Activated naive CD8-positive, alpha-beta T cell (primary cell): ENCODE measurements around the gene PRSS27.

ENCODE experiments used
- H3K27ac Mint-ChIP-seq: one replicate; pipeline ENCODE4 v1.8.0; 2021; ENCODE audit warnings: mixed read lengths
- H3K27me3 Mint-ChIP-seq: one replicate; pipeline ENCODE4 v1.8.0; 2021; ENCODE audit warnings: mixed read lengths
- H3K36me3 Mint-ChIP-seq: one replicate; pipeline ENCODE4 v1.8.0; 2021; ENCODE audit warnings: mixed read lengths
- H3K4me1 Mint-ChIP-seq: one replicate; pipeline ENCODE4 v1.8.0; 2021; ENCODE audit warnings: low read depth, mixed read lengths
- H3K4me3 Mint-ChIP-seq: one replicate; pipeline ENCODE4 v1.8.0; 2021; ENCODE audit warnings: mild to moderate bottlenecking, mixed read lengths
- H3K9me3 Mint-ChIP-seq: one replicate; pipeline ENCODE4 v1.8.0; 2021; ENCODE audit warnings: low read depth, mixed read lengths

The PRSS27 gene

GRCh38 chr16:2756288-2757015 is 36.4 kb upstream of the PRSS27 start:
- no peaks in the 10 kb centered on the region for H3K9me3 Mint-ChIP-seq
- H3K27me3 Mint-ChIP-seq, result no peaks in the 10 kb centered on the region
- H3K4me1 Mint-ChIP-seq, result peaks cover 59% of the 10 kb centered on the region
- peak overlapping the region; percentile 22 for H3K27ac Mint-ChIP-seq
- H3K36me3 Mint-ChIP-seq, result peaks cover 36% of the 10 kb centered on the region
- H3K4me3 Mint-ChIP-seq, result peak overlapping the region; percentile 54

- Mint-ChIP-seq H3K27ac (peak overlapping the region; percentile 91), H3K36me3 (peaks cover 34% of the 10 kb centered on the region), H3K4me1 (peaks cover 62% of the 10 kb centered on the region), H3K4me3 (peak overlapping the region; percentile 96), H3K9me3 (no peaks in the 10 kb centered on the region), H3K27me3 (no peaks in the 10 kb centered on the region)
These were observed 35.1 kb upstream of the PRSS27 start for GRCh38 chr16:2755158-2755557.

- Mint-ChIP-seq H3K27me3 (no peaks in the 10 kb centered on the region), H3K27ac (peak overlapping the region; percentile 91), H3K9me3 (no peaks in the 10 kb centered on the region), H3K36me3 (peaks cover 25% of the 10 kb centered on the region), H3K4me3 (peak overlapping the region; percentile 96), H3K4me1 (peaks cover 54% of the 10 kb centered on the region)
These were observed 33.7 kb upstream of the PRSS27 start for GRCh38 chr16:2753733-2754020.

DNA sequence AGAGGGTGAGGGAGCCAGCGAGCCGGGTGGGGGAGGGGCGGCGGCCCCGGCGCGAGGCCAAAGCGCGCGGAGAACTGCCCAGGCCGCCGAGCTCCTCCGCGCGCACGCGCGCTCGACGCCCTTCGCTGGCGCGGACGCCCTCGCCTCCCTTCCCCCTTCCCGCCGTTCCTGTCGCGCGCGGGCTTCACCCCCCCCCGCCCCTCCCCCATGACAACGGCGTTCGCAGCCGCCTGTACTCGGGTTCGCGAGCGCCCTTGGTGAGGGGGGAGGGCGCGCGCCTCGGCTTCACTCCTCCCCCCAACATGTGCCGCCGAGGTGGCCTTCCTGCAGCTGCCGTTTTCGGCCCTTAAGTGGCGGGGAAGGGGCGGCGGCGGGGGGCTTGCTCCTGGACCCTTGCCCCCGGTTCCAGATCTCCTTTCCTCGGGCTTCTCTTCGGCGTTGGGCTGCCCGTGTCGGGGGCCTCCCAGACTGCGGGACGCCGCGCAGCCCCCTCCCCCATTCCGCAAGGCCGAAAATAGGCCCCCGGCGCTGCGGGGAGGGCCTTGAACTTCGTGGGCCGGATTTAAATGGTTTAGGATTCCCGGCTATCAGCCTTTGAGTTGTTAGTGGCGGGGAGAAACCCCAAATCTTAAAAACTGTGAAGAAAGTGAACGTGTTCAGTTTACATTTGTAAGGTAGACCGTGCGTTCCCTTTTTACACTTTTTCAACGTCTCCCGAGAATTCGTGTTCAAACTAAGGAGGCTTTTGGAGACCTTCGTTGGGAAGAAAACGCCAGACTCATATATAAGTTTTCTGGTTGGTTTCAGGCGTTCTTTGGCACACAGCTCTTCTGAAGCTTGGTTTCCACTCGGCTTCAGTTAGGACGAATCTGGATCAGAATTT is 33.1 kb upstream of the PRSS27 start:
- H3K36me3 Mint-ChIP-seq, result peaks cover 25% of the 10 kb centered on the region
- no peaks in the 10 kb centered on the region for H3K9me3 Mint-ChIP-seq
- peak overlapping the region; percentile 91 for H3K27ac Mint-ChIP-seq
- H3K4me1 Mint-ChIP-seq, result peaks cover 52% of the 10 kb centered on the region
- no peaks in the 10 kb centered on the region for H3K27me3 Mint-ChIP-seq
- peak overlapping the region; percentile 96 for H3K4me3 Mint-ChIP-seq

DNA sequence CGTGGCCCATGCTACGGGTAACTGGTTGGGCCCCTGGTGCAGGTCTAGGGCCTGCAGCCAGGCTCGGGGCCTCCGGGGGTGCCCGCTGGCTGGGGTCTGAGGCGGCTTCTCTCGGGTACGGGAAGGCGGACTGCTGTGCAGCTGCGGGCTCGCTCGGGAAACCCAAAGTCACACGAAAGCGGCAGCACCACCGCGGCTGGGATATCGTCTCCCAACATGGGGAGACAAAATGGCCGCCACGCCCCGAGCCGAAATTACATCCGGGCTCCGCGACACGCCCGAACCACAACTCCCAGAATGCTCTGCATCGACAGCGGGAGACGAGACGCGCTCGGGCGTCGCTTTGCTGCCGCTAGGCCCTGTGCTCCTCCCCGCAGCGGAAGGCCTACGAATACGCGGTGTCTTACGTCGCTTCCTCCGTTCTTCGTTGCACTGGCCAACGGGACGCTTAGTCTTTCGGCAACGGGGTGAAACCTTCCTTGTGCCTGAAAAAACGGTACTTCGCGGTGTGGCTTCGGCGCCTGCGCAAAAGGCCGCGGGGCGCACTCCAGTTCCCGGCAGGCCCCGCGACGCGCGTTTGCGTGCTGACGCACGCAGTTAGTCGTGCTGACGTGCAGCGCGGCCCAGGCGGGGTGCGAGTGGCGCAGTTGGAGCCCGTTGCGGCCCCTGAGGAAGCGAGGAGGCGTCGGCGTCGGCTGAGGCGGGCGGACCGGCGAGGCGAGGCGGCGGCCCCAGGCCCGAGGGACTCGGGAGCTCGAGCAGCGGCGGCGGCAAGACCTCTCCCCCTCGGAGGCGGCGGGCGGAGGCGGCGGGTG is 32.2 kb upstream of the PRSS27 start, which contains the start of gene SRRM2:
SRRM2 (plus strand) TSS at position 604 of the 815 bp plus-strand sequence. CDS start 3,727 bp downstream, outside the sequence.
- peak within 1 kb of the TSS; percentile 97 for H3K27ac Mint-ChIP-seq
- peaks cover 46% of the 10 kb centered on the region for H3K4me1 Mint-ChIP-seq
- H3K9me3 Mint-ChIP-seq, result no peaks in the 10 kb centered on the region
- H3K36me3 Mint-ChIP-seq, result peaks cover 21% of the 10 kb centered on the region
- no peaks in the 10 kb centered on the region for H3K27me3 Mint-ChIP-seq
- H3K4me3 Mint-ChIP-seq, result peak within 1 kb of the TSS; percentile 96

- H3K27ac Mint-ChIP-seq, result peak overlapping the region; percentile 97
- peaks cover 21% of the 10 kb centered on the region for H3K36me3 Mint-ChIP-seq
- H3K9me3 Mint-ChIP-seq, result no peaks in the 10 kb centered on the region
- peaks cover 40% of the 10 kb centered on the region for H3K4me1 Mint-ChIP-seq
- peak overlapping the region; percentile 90 for H3K4me3 Mint-ChIP-seq
- no peaks in the 10 kb centered on the region for H3K27me3 Mint-ChIP-seq
These were observed 31.6 kb upstream of the PRSS27 start for GRCh38 chr16:2751577-2752034.

GRCh38 chr16:2749936-2750335 is 29.9 kb upstream of the PRSS27 start:
- Mint-ChIP-seq H3K27ac (peak overlapping the region; percentile 68), H3K9me3 (no peaks in the 10 kb centered on the region), H3K4me1 (peaks cover 25% of the 10 kb centered on the region), H3K27me3 (no peaks in the 10 kb centered on the region), H3K36me3 (peaks cover 13% of the 10 kb centered on the region), H3K4me3 (no peak overlapping the region)

GRCh38 chr16:2749476-2749875 is 29.5 kb upstream of the PRSS27 start:
- Mint-ChIP-seq H3K36me3 (peaks cover 10% of the 10 kb centered on the region), H3K27ac (no peak overlapping the region), H3K4me3 (no peak overlapping the region), H3K27me3 (no peaks in the 10 kb centered on the region), H3K9me3 (no peaks in the 10 kb centered on the region), H3K4me1 (peaks cover 21% of the 10 kb centered on the region)

GRCh38 chr16:2748757-2749455 is 28.9 kb upstream of the PRSS27 start:
- Mint-ChIP-seq H3K4me1 (peaks cover 15% of the 10 kb centered on the region), H3K27me3 (no peaks in the 10 kb centered on the region), H3K4me3 (no peak overlapping the region), H3K9me3 (no peaks in the 10 kb centered on the region), H3K27ac (no peak overlapping the region), H3K36me3 (peaks cover 5% of the 10 kb centered on the region)

- no peaks in the 10 kb centered on the region for H3K9me3 Mint-ChIP-seq
- H3K36me3 Mint-ChIP-seq, result no peaks in the 10 kb centered on the region
- H3K4me1 Mint-ChIP-seq, result peaks cover 4% of the 10 kb centered on the region
- no peak overlapping the region for H3K4me3 Mint-ChIP-seq
- no peak overlapping the region for H3K27ac Mint-ChIP-seq
- no peaks in the 10 kb centered on the region for H3K27me3 Mint-ChIP-seq
These were observed 25.9 kb upstream of the PRSS27 start for GRCh38 chr16:2745961-2746360.

DNA sequence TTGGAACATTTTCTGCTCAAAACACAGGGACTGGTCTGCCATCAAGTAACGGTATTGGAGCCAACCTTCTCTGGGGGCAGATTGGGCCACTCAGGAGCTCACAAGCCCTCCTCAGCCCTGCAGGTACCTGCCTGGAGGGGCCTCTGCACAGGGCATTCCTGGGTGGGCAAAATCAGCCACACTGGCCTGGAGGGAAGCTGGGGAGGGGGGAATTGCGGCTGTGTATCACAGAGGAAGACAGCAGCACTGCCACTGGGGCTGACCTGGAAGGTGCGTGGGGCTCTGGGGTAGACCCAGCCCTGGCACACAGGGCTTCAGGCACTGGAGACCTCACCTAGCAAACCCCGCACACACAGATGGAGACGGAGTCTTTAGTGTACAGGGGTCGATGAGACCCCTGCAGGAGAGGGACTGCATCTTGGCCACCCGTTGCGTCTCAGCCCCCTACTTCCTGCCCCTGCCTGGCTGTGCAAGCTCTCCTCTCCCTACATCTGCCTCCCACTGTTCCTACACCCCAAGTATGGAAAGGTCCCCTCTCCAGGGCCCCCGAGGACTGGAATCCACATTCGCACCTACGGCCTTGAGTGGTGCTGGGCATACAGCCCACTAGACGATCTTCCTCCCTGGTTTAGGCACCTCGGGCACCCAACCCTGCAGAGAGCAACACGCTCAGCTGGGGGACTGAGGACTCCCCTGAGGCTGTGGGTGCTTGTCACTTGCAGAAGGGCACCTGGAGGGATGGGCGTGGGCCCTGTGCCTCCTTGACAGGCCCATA is 25.3 kb upstream of the PRSS27 start:
- H3K4me3 Mint-ChIP-seq, result no peak overlapping the region
- H3K27ac Mint-ChIP-seq, result no peak overlapping the region
- no peaks in the 10 kb centered on the region for H3K36me3 Mint-ChIP-seq
- no peaks in the 10 kb centered on the region for H3K9me3 Mint-ChIP-seq
- no peaks in the 10 kb centered on the region for H3K27me3 Mint-ChIP-seq
- H3K4me1 Mint-ChIP-seq, result no peaks in the 10 kb centered on the region

GRCh38 chr16:2744711-2745110 is 24.7 kb upstream of the PRSS27 start:
- H3K4me3 Mint-ChIP-seq, result no peak overlapping the region
- H3K27ac Mint-ChIP-seq, result no peak overlapping the region

GRCh38 chr16:2743007-2743810 is 23.2 kb upstream of the PRSS27 start:
- no peaks in the 10 kb centered on the region for H3K36me3 Mint-ChIP-seq
- no peaks in the 10 kb centered on the region for H3K4me1 Mint-ChIP-seq
- H3K9me3 Mint-ChIP-seq, result no peaks in the 10 kb centered on the region
- no peak overlapping the region for H3K27ac Mint-ChIP-seq
- H3K4me3 Mint-ChIP-seq, result no peak overlapping the region
- H3K27me3 Mint-ChIP-seq, result no peaks in the 10 kb centered on the region

More at GRCh38 chr16:2744711-2745110, 24.7 kb upstream of the PRSS27 start:
- Mint-ChIP-seq H3K36me3 (no peaks in the 10 kb centered on the region), H3K4me1 (no peaks in the 10 kb centered on the region), H3K9me3 (no peaks in the 10 kb centered on the region), H3K27me3 (no peaks in the 10 kb centered on the region)
